ENCODE measurements around the gene MEIS3.

GRCh38 chr19:47432091-47432490, 12.8 kb upstream of the MEIS3 start:
- no peak for TF ChIP-seq POLR2A (IDR thresholded peaks at IDR 0.05)
- TF ChIP-seq, protein P1, sequence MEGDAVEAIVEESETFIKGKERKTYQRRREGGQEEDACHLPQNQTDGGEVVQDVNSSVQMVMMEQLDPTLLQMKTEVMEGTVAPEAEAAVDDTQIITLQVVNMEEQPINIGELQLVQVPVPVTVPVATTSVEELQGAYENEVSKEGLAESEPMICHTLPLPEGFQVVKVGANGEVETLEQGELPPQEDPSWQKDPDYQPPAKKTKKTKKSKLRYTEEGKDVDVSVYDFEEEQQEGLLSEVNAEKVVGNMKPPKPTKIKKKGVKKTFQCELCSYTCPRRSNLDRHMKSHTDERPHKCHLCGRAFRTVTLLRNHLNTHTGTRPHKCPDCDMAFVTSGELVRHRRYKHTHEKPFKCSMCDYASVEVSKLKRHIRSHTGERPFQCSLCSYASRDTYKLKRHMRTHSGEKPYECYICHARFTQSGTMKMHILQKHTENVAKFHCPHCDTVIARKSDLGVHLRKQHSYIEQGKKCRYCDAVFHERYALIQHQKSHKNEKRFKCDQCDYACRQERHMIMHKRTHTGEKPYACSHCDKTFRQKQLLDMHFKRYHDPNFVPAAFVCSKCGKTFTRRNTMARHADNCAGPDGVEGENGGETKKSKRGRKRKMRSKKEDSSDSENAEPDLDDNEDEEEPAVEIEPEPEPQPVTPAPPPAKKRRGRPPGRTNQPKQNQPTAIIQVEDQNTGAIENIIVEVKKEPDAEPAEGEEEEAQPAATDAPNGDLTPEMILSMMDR (IDR thresholded peaks at IDR 0.05) = no peak

All from upper lobe of left lung (tissue), 4 donors.